HCT116 (cell line): Measurements from ENCODE around the gene NRCAM. TPM values are rescaled to one million over a fixed set of nuclear protein-coding genes. Genes with fewer than 3 reads are reported as not detected.

Experiments used
- ATAC-seq: fragments of 200-7000 bp; cut with Tn5 transposase; 2 replicates; pipeline ENCODE4 v1.9.1; 2020; ENCODE audit warnings: mild to moderate bottlenecking, moderate library complexity
- BruUV-seq: library from RNA; stranded (reverse); fragments of 400-500 nt; replicated peaks from 2 replicates; lab custom pipeline; 2021; lab: Mats Ljungman, UMichigan
- CTCF ChIA-PET: fragments of 300-600 bp; sonication (Branson Sonifier 250); formaldehyde crosslinking; loops from one replicate; lab custom pipeline; 2021; ENCODE audit warnings: antibody characterized with exemption; lab: Charles Lee
- POLR2A ChIA-PET: fragments of 300-600, 350-600 bp; sonication (Branson Sonifier 250); formaldehyde crosslinking; loops from one replicate; lab custom pipeline; 2021; ENCODE audit warnings: antibody characterized with exemption; lab: Charles Lee
- RAD21 ChIA-PET, 2 experiments: fragments of 300-600 bp; sonication (Branson Sonifier 250); formaldehyde crosslinking; loops; one replicate each; lab custom pipeline; 2023; ENCODE audit warnings: low total read pairs in 2 of 2; ENCODE audit not compliant: uncharacterized antibody in 2 of 2, unreplicated experiment in 2 of 2, low non-redundant PET in 1 of 2; lab: Charles Lee
- DNase-seq: peaks from one replicate; pipeline ENCODE4 v3.0.0-alpha.2; 2010; ENCODE audit warnings: low read depth, low spot score
- H2AFZ ChIP-seq: fragments of 200-600 bp; shearing (Covaris generic), sonication (generic); 2 replicates; pipeline ENCODE4 v1.6.1; 2017; ENCODE audit warnings: low read depth, mixed run types, mixed read lengths, antibody characterized with exemption, low read length; ENCODE audit not compliant: poor library complexity, severe bottlenecking
- H3K27ac ChIP-seq: 2 replicates; pipeline ENCODE4 v1.5.1; 2012; ENCODE audit warnings: low read depth, low read length
- H3K27me3 ChIP-seq: fragments of 200-600 bp; sonication (generic); 2 replicates; pipeline ENCODE4 v1.6.1; 2016; ENCODE audit warnings: mixed run types, low read length, mixed read lengths; ENCODE audit not compliant: insufficient read depth
- H3K36me3 ChIP-seq, 2 experiments: fragments of 200-500 bp in 1 of 2; fragments of 200-600 bp in 1 of 2; sonication (Bioruptor generic) in 1 of 2; sonication (generic) in 1 of 2; 2 replicates each; pipeline versions ENCODE4 v1.5.1 to v1.6.1; 2014 to 2016; ENCODE audit warnings: low read length in 2 of 2, inconsistent platforms in 1 of 2, mixed read lengths in 1 of 2, mixed run types in 1 of 2; ENCODE audit not compliant: insufficient read depth in 2 of 2, control insufficient read depth in 1 of 2
- H3K4me1 ChIP-seq, 2 experiments: fragments of 200-600 bp in 1 of 2; sonication (generic) in 1 of 2; 2 replicates each; pipeline versions ENCODE4 v1.5.1 to v1.6.1; 2012 to 2017; ENCODE audit warnings: low read length in 2 of 2, inconsistent platforms in 1 of 2, mild to moderate bottlenecking in 1 of 2, mixed read lengths in 1 of 2, mixed run types in 1 of 2, moderate library complexity in 1 of 2; ENCODE audit not compliant: insufficient read depth in 2 of 2, control insufficient read depth in 1 of 2
- H3K4me2 ChIP-seq: fragments of 200-600 bp; sonication (generic); 2 replicates; pipeline ENCODE4 v1.6.1; 2017; ENCODE audit warnings: mixed run types, low read length, mixed read lengths
- H3K4me3 ChIP-seq, 2 experiments: fragments of 200-600 bp in 1 of 2; sonication (generic) in 1 of 2; replicated peaks in 1 of 2; 2 replicates each; pipeline ENCODE4 v1.5.1; 2011 to 2016; ENCODE audit warnings: low read length in 2 of 2, control low read depth in 1 of 2, low read depth in 1 of 2, mild to moderate bottlenecking in 1 of 2, mixed read lengths in 1 of 2, mixed run types in 1 of 2
- H3K79me2 ChIP-seq: fragments of 200-600 bp; sonication (generic); 2 replicates; pipeline ENCODE4 v1.6.1; 2017; ENCODE audit warnings: mild to moderate bottlenecking, mixed run types, low read length, moderate library complexity, mixed read lengths; ENCODE audit not compliant: insufficient read depth
- H3K9ac ChIP-seq: fragments of 200-600 bp; sonication (generic); 2 replicates; pipeline ENCODE4 v1.6.1; 2016; ENCODE audit warnings: low read length, mixed read lengths
- H3K9me2 ChIP-seq: fragments of 200-600 bp; sonication (generic), shearing (Covaris generic); 2 replicates; pipeline ENCODE4 v1.6.1; 2017; ENCODE audit warnings: mixed run types, mild to moderate bottlenecking, moderate library complexity; ENCODE audit not compliant: insufficient read depth
- H3K9me3 ChIP-seq, 2 experiments: fragments of 200-500 bp in 1 of 2; fragments of 200-600 bp in 1 of 2; sonication (Bioruptor generic) in 1 of 2; sonication (generic) in 1 of 2; 2 replicates each; pipeline ENCODE4 v1.6.1; 2014 to 2017; ENCODE audit warnings: low read length in 2 of 2, mixed read lengths in 2 of 2, inconsistent platforms in 1 of 2, low read depth in 1 of 2, mild to moderate bottlenecking in 1 of 2, mixed run types in 1 of 2, moderate library complexity in 1 of 2; ENCODE audit not compliant: control insufficient read depth in 1 of 2, insufficient read depth in 1 of 2
- H4K20me1 ChIP-seq: fragments of 200-600 bp; sonication (generic), shearing (Covaris generic); 2 replicates; pipeline ENCODE4 v1.6.1; 2017; ENCODE audit warnings: mixed run types, mild to moderate bottlenecking, moderate library complexity; ENCODE audit not compliant: insufficient read depth
- ATF3 ChIP-seq: IDR thresholded peaks from 2 replicates; pipeline ENCODE4 v1.6.1; 2012
- CBX3 ChIP-seq: IDR thresholded peaks from 2 replicates; pipeline ENCODE4 v1.6.1; 2012; ENCODE audit warnings: low read depth
- CEBPB ChIP-seq: IDR thresholded peaks from 2 replicates; pipeline ENCODE4 v1.6.1; 2012; ENCODE audit warnings: low read depth
- EGR1 ChIP-seq: IDR thresholded peaks from 2 replicates; pipeline ENCODE4 v1.6.1; 2012; ENCODE audit warnings: low read depth
- ELF1 ChIP-seq: IDR thresholded peaks from 2 replicates; pipeline ENCODE4 v1.6.1; 2012; ENCODE audit warnings: low read depth, borderline replicate concordance
- EZH2phosphoT487 ChIP-seq: fragments of 200-600 bp; IDR thresholded peaks from 2 replicates; pipeline ENCODE4 v1.6.1; 2018; ENCODE audit warnings: antibody characterized with exemption, borderline replicate concordance
- FOSL1 ChIP-seq: IDR thresholded peaks from 2 replicates; pipeline ENCODE4 v1.6.1; 2012; ENCODE audit warnings: low read depth
- JUND ChIP-seq: IDR thresholded peaks from 2 replicates; pipeline ENCODE4 v1.6.1; 2012
- MAX ChIP-seq: IDR thresholded peaks from 2 replicates; pipeline ENCODE4 v1.6.1; 2012
- POLR2A ChIP-seq: IDR thresholded peaks from 2 replicates; pipeline ENCODE4 v1.7.0; 2011; ENCODE audit warnings: borderline replicate concordance; ENCODE audit not compliant: insufficient read depth, insufficient read length; ENCODE audit errors: extremely low read depth
- POLR2AphosphoS5 ChIP-seq: IDR thresholded peaks from 2 replicates; pipeline ENCODE4 v1.6.1; 2011; ENCODE audit warnings: mild to moderate bottlenecking, low read depth, low read length, moderate library complexity
- RAD21 ChIP-seq: IDR thresholded peaks from 2 replicates; pipeline ENCODE4 v1.6.1; 2012; ENCODE audit warnings: low read depth, mild to moderate bottlenecking
- REST ChIP-seq: IDR thresholded peaks from 2 replicates; pipeline ENCODE4 v1.6.1; 2012; ENCODE audit warnings: low read depth
- SIN3A ChIP-seq: IDR thresholded peaks from 2 replicates; pipeline ENCODE4 v1.6.1; 2012; ENCODE audit warnings: low read depth
- SP1 ChIP-seq: IDR thresholded peaks from 2 replicates; pipeline ENCODE4 v1.6.1; 2012; ENCODE audit warnings: low read depth
- SRF ChIP-seq: IDR thresholded peaks from 2 replicates; pipeline ENCODE4 v1.6.1; 2012; ENCODE audit warnings: low read depth
- YY1 ChIP-seq: IDR thresholded peaks from 2 replicates; pipeline ENCODE4 v1.6.1; 2011; ENCODE audit warnings: low read length, low read depth, moderate library complexity, mild to moderate bottlenecking; ENCODE audit not compliant: insufficient replicate concordance; ENCODE audit errors: extremely low read depth
- ZBTB33 ChIP-seq: IDR thresholded peaks from 2 replicates; pipeline ENCODE4 v1.6.1; 2011; ENCODE audit warnings: mild to moderate bottlenecking, low read length, moderate library complexity; ENCODE audit not compliant: insufficient replicate concordance; ENCODE audit errors: extremely low read depth
- ZFX ChIP-seq: fragments of 450-650 bp; IDR thresholded peaks from 2 replicates; pipeline ENCODE4 v1.6.1; 2017
- ZNF274 ChIP-seq: fragments of 200-500 bp; sonication (Bioruptor generic); IDR thresholded peaks from 2 replicates; pipeline ENCODE4 v1.6.1; 2014; ENCODE audit warnings: mild to moderate bottlenecking, low read depth, low read length, inconsistent platforms
- intact Hi-C: fragments of 100-400 bp; cut with micrococcal nuclease; formaldehyde crosslinking; loops from 2 replicates; pipeline ENCODE4 v1.10.0; 2022
- total RNA-seq: library from RNA; stranded (reverse); gene quantifications from one replicate; pipeline ENCODE4 v1.2.1, GENCODE V29; 2021; ENCODE audit not compliant: unreplicated experiment

NRCAM gene
- total RNA-seq, 1 experiment from 2014 or later: 0.15 TPM

- intact Hi-C loops: loop anchor here (5.0 kb wide), 1 partner anchor 268 kb away; no protein-coding TSS in a partner anchor
- Histone ChIP-seq H4K20me1 (no peaks in the 10 kb centered on the region), H3K27ac (no peak overlapping the region), H3K9me3 (no peaks in the 10 kb centered on the region), H3K9me2 (no peaks in the 10 kb centered on the region), H3K9ac (no peak overlapping the region), H3K4me2 (no peak overlapping the region; the same call in 1 of the 2 replicates), H3K36me3 (no peaks in the 10 kb centered on the region), H3K4me1 (peaks cover 0 to 3% of the 10 kb centered on the region in 2 experiments; a peak in 1 of 4 replicates), H3K4me3 (no peak overlapping the region), H3K79me2 (no peaks in the 10 kb centered on the region), H3K27me3 (no peaks in the 10 kb centered on the region), H2AFZ (no peak overlapping the region)
- POLR2A ChIA-PET: interaction anchor here (1.0 kb wide), 1 partner anchor 31 kb away, joined by 3 read pairs; no protein-coding TSS in a partner anchor
- no peak for TF ChIP-seq POLR2A
- TF ChIP-seq ZNF274: no peak
- no peak for TF ChIP-seq FOSL1
- TF ChIP-seq YY1: no peak
- TF ChIP-seq POLR2AphosphoS5: no peak
- no peak for TF ChIP-seq EZH2phosphoT487
- TF ChIP-seq ATF3: no peak
- no peak for TF ChIP-seq RAD21
- TF ChIP-seq ZFX: no peak
- TF ChIP-seq SP1: no peak
- no peak for TF ChIP-seq EGR1
- no peak for TF ChIP-seq ELF1
- no peak for TF ChIP-seq REST
- no peak for TF ChIP-seq MAX
- TF ChIP-seq SIN3A: no peak
- TF ChIP-seq JUND: no peak
- no peak for TF ChIP-seq CBX3
- no peak for TF ChIP-seq ZBTB33
- no peak for TF ChIP-seq CEBPB
- TF ChIP-seq SRF: no peak
- CTCF ChIA-PET: interaction anchor here (0.7 to 2.6 kb wide), 13 partner anchors 14 to 682 kb away, joined by 3 to 27 read pairs (median 4); no protein-coding TSS in a partner anchor
- RAD21 ChIA-PET: interaction anchor here (0.7 to 1.2 kb wide), 3 partner anchors 31 to 682 kb away, joined by 5 to 6 read pairs (median 6); no protein-coding TSS in a partner anchor
- ATAC-seq: no peak
- BruUV-seq: no TSS peak
- DNase-seq: no peak
These were observed 310.8 kb downstream of the NRCAM start for GRCh38 chr7:108145401-108145800.
